Measurements from ENCODE around the gene IL1R1. TPM values are rescaled to one million over a fixed set of nuclear protein-coding genes. Genes with fewer than 3 reads are reported as not detected.

IL1R1 gene
- total and polyA plus RNA-seq, 4 donors: 14.0 to 49.3 (median 29.5) TPM

DNA sequence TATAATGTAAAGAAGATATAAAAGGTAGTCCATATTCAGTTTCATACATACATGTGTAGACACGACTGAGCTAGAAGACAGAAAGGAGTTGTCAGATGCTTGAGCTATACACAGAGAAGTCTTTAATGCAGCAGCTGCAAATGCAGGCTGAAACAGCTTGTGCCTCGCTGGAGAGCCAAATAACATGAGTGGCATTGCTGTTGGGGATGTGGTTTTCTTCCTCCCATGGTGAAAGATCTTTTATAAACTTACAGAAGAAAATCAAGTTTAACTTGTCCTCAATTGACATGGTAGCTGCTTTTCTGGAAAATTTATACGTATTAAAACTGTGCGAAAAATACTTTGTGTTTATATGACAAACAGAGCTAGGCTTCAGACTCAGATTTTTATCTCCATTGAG, 16.4 kb upstream of the IL1R1 start:
- peaks cover 0 to 18% (median 8%) of the 10 kb centered on the region in 4 donors for H3K4me1 ChIP-seq (ENCODE audit: control insufficient read depth in 4 of 4, insufficient read depth in 4 of 4, low read length in 3 of 4)
- no peak for TF ChIP-seq FOXA1 (IDR thresholded peaks at IDR 0.05)
- no peak for TF ChIP-seq HNF4A (conservative IDR thresholded peaks at IDR 0.05)
- TF ChIP-seq GABPA (IDR thresholded peaks at IDR 0.05 in 1 of 2, conservative IDR thresholded peaks at IDR 0.05 in 1 of 2): no peak
- no peak for TF ChIP-seq EGR1 (IDR thresholded peaks at IDR 0.05; ENCODE audit: low read depth in 2 of 2)
- TF ChIP-seq, protein P1, sequence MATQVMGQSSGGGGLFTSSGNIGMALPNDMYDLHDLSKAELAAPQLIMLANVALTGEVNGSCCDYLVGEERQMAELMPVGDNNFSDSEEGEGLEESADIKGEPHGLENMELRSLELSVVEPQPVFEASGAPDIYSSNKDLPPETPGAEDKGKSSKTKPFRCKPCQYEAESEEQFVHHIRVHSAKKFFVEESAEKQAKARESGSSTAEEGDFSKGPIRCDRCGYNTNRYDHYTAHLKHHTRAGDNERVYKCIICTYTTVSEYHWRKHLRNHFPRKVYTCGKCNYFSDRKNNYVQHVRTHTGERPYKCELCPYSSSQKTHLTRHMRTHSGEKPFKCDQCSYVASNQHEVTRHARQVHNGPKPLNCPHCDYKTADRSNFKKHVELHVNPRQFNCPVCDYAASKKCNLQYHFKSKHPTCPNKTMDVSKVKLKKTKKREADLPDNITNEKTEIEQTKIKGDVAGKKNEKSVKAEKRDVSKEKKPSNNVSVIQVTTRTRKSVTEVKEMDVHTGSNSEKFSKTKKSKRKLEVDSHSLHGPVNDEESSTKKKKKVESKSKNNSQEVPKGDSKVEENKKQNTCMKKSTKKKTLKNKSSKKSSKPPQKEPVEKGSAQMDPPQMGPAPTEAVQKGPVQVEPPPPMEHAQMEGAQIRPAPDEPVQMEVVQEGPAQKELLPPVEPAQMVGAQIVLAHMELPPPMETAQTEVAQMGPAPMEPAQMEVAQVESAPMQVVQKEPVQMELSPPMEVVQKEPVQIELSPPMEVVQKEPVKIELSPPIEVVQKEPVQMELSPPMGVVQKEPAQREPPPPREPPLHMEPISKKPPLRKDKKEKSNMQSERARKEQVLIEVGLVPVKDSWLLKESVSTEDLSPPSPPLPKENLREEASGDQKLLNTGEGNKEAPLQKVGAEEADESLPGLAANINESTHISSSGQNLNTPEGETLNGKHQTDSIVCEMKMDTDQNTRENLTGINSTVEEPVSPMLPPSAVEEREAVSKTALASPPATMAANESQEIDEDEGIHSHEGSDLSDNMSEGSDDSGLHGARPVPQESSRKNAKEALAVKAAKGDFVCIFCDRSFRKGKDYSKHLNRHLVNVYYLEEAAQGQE (IDR thresholded peaks at IDR 0.05): no peak
- no peak for TF ChIP-seq JUND (IDR thresholded peaks at IDR 0.05)
- no peak for DNase-seq (ENCODE audit: low spot score)
- H3K9me3 ChIP-seq (ENCODE audit: control insufficient read depth in 4 of 4, low read length in 3 of 4): no peaks in the 10 kb centered on the region
- no peak overlapping the region for H3K9ac ChIP-seq (ENCODE audit: low read depth in 1 of 2, low read length in 2 of 2)
- H3K36me3 ChIP-seq (ENCODE audit: control insufficient read depth in 4 of 4, insufficient read depth in 3 of 4, low read depth in 1 of 4, low read length in 3 of 4): no peaks in the 10 kb centered on the region
- 94% methylated on average over 4 of the region's 4 CpGs for WGBS
- H3K4me3 ChIP-seq (ENCODE audit: low read depth in 1 of 3, low read length in 3 of 3): no peak overlapping the region
- H3K27ac ChIP-seq (ENCODE audit: low read depth in 1 of 2, low read length in 2 of 2): no peak overlapping the region
- no peaks in the 10 kb centered on the region for H3K27me3 ChIP-seq (ENCODE audit: control insufficient read depth in 4 of 4, insufficient read depth in 4 of 4, low read length in 3 of 4)

DNA sequence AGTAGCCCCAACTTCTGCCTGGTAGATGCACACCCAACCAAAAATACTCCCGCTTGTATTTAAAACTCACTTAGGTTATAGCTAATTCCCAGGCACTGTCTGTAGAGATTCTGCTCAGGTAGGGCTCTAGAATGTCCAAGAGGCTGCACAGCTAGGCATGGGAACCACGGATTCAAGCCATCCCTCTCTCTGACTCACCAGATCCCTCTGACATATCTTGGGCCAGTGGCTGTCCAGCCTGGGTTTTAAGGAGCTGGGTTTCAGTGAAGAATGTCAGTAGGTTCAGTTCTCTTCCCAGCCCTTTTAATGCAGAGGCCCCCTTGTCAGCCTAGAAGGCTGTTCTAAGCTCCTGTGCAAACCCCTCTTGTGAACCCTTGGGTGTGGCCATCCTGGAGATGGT, 15.9 kb upstream of the IL1R1 start:
- H3K27ac ChIP-seq (ENCODE audit: low read depth in 1 of 2, low read length in 2 of 2): no peak overlapping the region
- H3K4me1 ChIP-seq (ENCODE audit: control insufficient read depth in 4 of 4, insufficient read depth in 4 of 4, low read length in 3 of 4): peaks cover 0 to 18% (median 6%) of the 10 kb centered on the region in 4 donors
- 97% methylated on average over 2 of the region's 2 CpGs for WGBS

GRCh38 chr2:102129082-102129481, 13.5 kb upstream of the IL1R1 start:
- no peak overlapping the region for H3K9ac ChIP-seq (ENCODE audit: low read depth in 1 of 2, low read length in 2 of 2)
- no peak for DNase-seq (ENCODE audit: low spot score)
- no peaks in the 10 kb centered on the region for H3K9me3 ChIP-seq (ENCODE audit: control insufficient read depth in 4 of 4, low read length in 3 of 4)
- TF ChIP-seq MAX (IDR thresholded peaks at IDR 0.05): no peak
- 99% methylated on average over 1 of the region's 1 CpG for WGBS
- H3K27me3 ChIP-seq (ENCODE audit: control insufficient read depth in 4 of 4, insufficient read depth in 4 of 4, low read length in 3 of 4): no peaks in the 10 kb centered on the region
- H3K27ac ChIP-seq (ENCODE audit: low read depth in 1 of 2, low read length in 2 of 2): no peak overlapping the region
- no peak overlapping the region for H3K4me3 ChIP-seq (ENCODE audit: low read depth in 1 of 3, low read length in 3 of 3)
- no peaks in the 10 kb centered on the region for H3K36me3 ChIP-seq (ENCODE audit: control insufficient read depth in 4 of 4, insufficient read depth in 3 of 4, low read depth in 1 of 4, low read length in 3 of 4)
- peaks cover 0 to 18% (median 6%) of the 10 kb centered on the region in 4 donors for H3K4me1 ChIP-seq (ENCODE audit: control insufficient read depth in 4 of 4, insufficient read depth in 4 of 4, low read length in 3 of 4)

More for the DNA sequence above, 15.9 kb upstream of the IL1R1 start:
- Histone ChIP-seq H3K36me3 (ENCODE audit: control insufficient read depth in 4 of 4, insufficient read depth in 3 of 4, low read depth in 1 of 4, low read length in 3 of 4) (no peaks in the 10 kb centered on the region), H3K9me3 (ENCODE audit: control insufficient read depth in 4 of 4, low read length in 3 of 4) (no peaks in the 10 kb centered on the region), H3K9ac (ENCODE audit: low read depth in 1 of 2, low read length in 2 of 2) (no peak overlapping the region), H3K4me3 (ENCODE audit: low read depth in 1 of 3, low read length in 3 of 3) (no peak overlapping the region), H3K27me3 (ENCODE audit: control insufficient read depth in 4 of 4, insufficient read depth in 4 of 4, low read length in 3 of 4) (no peaks in the 10 kb centered on the region)
- no peak for DNase-seq (ENCODE audit: low spot score)
- TF ChIP-seq, protein P1 (IDR thresholded peaks at IDR 0.05): no peak
- TF ChIP-seq HNF4G (IDR thresholded peaks at IDR 0.05): no peak
